Posterior vena cava (tissue), 2 donors: ENCODE measurements around the gene C1orf53. TPM values are rescaled to one million over a fixed set of nuclear protein-coding genes. Genes with fewer than 3 reads are reported as not detected.
"Not testable (repeated sequence)": the region's sequence is repeated elsewhere in the genome, so short reads cannot be mapped to it uniquely, and the experiment has no call there.

Experiments
- DNase-seq: peaks from one replicate; pipeline ENCODE4 v3.0.0-alpha.2; 2020; ENCODE audit warnings: low spot score
- intact Hi-C, 2 donors: fragments of 100-400 bp; cut with DNase I; formaldehyde crosslinking; loops; one replicate each; pipeline versions ENCODE4 v1.14.1 to v1.14.2; 2022 to 2023
- total RNA-seq, 2 donors: library from RNA; stranded (reverse); fragmentation: NEBNext Ultra II Directional; extraction: Animal tissue kit (Norgen Biotek cat#: 25700); gene quantifications; one replicate each; pipeline ENCODE4 v1.2.1, GENCODE V29; 2021
- donor health status: DM: yes; HTN: yes; CAD: no.
- donor health status: DM: yes; HTN: yes; CAD: no.

Gene C1orf53
- total RNA-seq, 2 donors from 2014 or later, result 2.0 to 4.2 TPM

- intact Hi-C loops, result no loop called here
- DNase-seq, result no peak
Observed at GRCh38 chr1:197948926-197949899, 46.8 kb downstream of the C1orf53 start.

DNA sequence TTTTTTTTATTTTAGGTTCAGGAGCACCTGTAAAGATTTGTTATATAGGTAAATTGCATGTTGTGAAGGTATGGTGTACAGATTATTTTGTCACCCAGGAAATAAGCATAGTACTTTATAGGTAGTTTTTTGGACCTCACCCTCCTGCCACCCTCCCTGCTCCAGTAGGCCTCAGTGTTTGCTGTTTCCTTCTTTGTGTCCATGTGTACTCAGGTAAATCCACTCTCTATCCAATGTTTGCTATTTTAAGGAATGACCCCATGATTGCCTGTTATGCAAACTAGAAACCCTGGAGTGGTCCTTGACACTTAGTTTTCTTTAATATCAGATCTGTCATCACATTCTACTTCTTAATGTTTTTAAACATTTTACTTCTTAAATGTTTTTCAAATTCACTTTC lies 48.7 kb downstream of the C1orf53 start:
- intact Hi-C loops, result no loop called here
- DNase-seq, result no peak

GRCh38 chr1:197951617-197952175 lies 49.3 kb downstream of the C1orf53 start:
- intact Hi-C loops, result no loop called here
- no peak for DNase-seq

- DNase-seq, intact Hi-C loops: not testable (repeated sequence)
Observed at GRCh38 chr1:197953472-197953871, 51.0 kb downstream of the C1orf53 start.

DNA sequence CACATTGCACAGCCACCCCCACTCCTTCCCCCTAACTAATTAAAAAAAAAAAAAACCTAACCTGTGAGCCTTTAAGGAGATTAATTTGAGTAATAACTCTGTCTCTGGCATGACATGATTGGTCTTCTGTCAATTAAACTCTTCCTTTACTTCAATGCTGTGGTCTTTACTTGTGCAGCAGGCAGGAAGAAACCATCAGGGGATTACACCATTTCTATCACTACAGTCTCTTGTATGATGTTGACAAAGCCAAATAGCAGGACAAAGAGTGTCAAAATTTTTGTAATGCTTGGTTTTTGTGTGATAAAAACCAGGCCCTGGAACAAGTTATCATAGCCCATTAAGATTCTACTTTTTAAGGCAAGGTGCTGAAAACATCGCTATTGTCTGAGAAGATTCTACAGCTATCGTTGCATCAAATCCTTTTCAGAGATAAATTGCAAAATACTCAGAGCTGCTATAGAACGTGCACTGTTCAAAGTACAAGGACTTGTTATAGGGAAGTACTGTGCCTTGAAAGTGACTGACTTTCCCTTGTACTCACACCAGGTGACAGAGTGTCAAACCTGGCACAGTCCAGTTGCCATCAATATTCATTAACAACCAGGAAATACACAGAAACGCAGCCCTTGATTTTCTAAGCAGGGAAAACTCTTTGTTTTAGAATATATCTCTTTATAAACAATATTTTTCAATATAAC lies 52.4 kb downstream of the C1orf53 start:
- intact Hi-C loops, result no loop called here
- no peak for DNase-seq

DNA sequence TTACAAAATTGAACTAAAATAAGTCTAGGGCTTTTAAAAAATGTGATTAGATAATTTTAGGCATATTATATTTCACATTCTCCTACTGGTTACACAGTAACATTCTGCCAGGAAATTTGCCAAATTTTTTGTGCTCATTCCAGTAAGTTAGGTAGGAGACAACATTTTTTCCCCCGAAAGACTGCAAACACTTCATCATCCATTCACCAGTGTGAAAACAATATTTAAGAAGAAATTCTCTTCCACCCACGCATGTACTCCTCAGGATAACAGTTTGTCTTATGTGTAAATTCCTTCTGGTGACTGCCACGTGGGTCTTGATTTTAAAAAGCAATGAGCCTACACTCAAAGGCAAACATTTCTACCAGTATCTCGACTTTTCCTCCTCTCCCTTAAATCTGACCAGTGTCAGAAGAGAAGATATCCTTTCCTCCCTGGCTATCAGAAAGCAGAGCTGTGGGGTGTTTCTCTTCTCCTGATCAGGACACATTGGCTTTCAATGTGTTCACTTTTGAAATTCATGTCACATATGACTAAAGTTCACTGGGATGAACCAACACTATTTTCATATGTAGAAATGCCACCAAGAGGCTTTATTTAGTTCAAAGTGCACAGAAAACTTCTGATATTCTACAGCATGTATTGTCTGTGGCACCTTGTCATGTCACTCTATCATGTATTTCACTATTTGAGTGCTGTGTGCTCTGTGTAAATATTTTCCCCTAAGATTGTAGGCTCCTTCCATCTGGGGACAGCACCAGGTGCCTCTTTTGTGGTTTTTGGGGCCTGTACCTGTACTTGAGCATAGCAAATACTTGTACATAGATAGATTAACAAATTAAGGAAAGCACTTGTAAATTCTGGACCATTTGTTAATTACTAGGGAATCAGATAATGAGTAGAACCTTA lies 53.3 kb downstream of the C1orf53 start:
- intact Hi-C loops, result no loop called here

More for the DNA sequence above, 53.3 kb downstream of the C1orf53 start:
- DNase-seq, result no peak

Other genes starting within 250 kb of the C1orf53 start
- gene DENND1B, start 127.2 kb upstream of the C1orf53 start, total RNA-seq, result 10 to 100 TPM; 13.8 to 17.2 TPM
- gene LHX9, start 14.7 kb downstream of the C1orf53 start, total RNA-seq, result 1 to 10 TPM; 2.6 to 6.4 TPM